Omental fat pad (tissue), 4 donors: ENCODE data around the gene B4GALNT4. TPM values are rescaled to one million over a fixed set of nuclear protein-coding genes. Genes with fewer than 3 reads are reported as not detected.
"Not testable (repeated sequence)": the region's sequence is repeated elsewhere in the genome, so short reads cannot be mapped to it uniquely, and the experiment has no call there.

Experiments
- ATAC-seq: fragments of 150-250 bp; one replicate; pipeline ENCODE4 v1.9.1; 2016; ENCODE audit warnings: mild to moderate bottlenecking, moderate library complexity; ENCODE audit not compliant: low FRiP score
- DNase-seq: peaks from one replicate; pipeline ENCODE4 v3.0.0-alpha.2; 2019; ENCODE audit warnings: low spot score
- total RNA-seq, 4 donors: library from RNA; depleted of rRNA; stranded (reverse); fragments of >200 nt; gene quantifications; one replicate each; pipeline ENCODE4 v1.1.0, GENCODE V29; 2016
- TF ChIP-seq, protein P1 (sequence below), 3 donors: fragments of 450-650 bp; IDR thresholded peaks; one replicate each; pipeline ENCODE4 v1.5.1; 2016 to 2017; ENCODE audit warnings: antibody characterized with exemption in 3 of 3, mild to moderate bottlenecking in 3 of 3, moderate library complexity in 2 of 3

Gene B4GALNT4
- total RNA-seq, 4 donors from 2014 or later = 1.4 to 4.1 (median 2.5) TPM

- TF ChIP-seq, protein P1, sequence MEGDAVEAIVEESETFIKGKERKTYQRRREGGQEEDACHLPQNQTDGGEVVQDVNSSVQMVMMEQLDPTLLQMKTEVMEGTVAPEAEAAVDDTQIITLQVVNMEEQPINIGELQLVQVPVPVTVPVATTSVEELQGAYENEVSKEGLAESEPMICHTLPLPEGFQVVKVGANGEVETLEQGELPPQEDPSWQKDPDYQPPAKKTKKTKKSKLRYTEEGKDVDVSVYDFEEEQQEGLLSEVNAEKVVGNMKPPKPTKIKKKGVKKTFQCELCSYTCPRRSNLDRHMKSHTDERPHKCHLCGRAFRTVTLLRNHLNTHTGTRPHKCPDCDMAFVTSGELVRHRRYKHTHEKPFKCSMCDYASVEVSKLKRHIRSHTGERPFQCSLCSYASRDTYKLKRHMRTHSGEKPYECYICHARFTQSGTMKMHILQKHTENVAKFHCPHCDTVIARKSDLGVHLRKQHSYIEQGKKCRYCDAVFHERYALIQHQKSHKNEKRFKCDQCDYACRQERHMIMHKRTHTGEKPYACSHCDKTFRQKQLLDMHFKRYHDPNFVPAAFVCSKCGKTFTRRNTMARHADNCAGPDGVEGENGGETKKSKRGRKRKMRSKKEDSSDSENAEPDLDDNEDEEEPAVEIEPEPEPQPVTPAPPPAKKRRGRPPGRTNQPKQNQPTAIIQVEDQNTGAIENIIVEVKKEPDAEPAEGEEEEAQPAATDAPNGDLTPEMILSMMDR (IDR thresholded peaks at IDR 0.05) = no peak
- no peak for ATAC-seq
- DNase-seq = no peak
Observed at GRCh38 chr11:399731-400211, 30.5 kb downstream of the B4GALNT4 start.

DNA sequence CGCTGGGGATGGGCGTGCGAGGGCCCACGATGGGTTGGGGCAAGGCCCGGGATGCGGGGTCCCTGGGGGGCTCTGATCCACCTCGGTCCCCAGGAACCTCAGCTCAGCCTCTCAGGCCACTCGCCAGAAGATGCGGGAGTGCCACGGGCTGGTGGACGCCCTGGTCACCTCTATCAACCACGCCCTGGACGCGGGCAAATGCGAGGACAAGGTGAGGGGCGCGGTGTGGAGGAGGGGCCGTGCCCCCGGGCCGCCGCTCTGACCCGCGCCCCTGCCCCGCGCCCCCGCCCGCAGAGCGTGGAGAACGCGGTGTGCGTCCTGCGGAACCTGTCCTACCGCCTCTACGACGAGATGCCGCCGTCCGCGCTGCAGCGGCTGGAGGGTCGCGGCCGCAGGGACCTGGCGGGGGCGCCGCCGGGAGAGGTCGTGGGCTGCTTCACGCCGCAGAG lies 31.0 kb downstream of the B4GALNT4 start:
- DNase-seq (no peak), ATAC-seq (no peak)
- TF ChIP-seq, protein P1 (IDR thresholded peaks at IDR 0.05) = no peak

DNA sequence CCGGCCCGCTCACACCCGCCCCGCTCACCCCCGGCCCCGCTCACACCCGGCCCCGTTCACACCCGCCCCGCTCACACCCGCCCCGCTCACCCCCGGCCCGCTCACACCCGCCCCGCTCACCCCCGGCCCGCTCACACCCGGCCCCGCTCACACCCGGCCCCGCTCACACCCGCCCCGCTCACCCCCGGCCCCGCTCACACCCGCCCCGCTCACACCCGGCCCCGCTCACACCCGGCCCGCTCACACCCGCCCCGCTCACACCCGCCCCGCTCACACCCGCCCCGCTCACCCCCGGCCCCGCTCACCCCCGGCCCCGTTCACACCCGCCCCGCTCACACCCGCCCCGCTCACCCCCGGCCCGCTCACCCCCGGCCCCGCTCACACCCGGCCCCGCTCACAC lies 31.9 kb downstream of the B4GALNT4 start:
- not testable (repeated sequence) for DNase-seq, ATAC-seq

GRCh38 chr11:403021-403760 lies 33.9 kb downstream of the B4GALNT4 start:
- TF ChIP-seq, protein P1 (IDR thresholded peaks at IDR 0.05) = no peak
- ATAC-seq (no peak), DNase-seq (no peak)

- no peak for ATAC-seq
- no peak for DNase-seq
- TF ChIP-seq, protein P1 (IDR thresholded peaks at IDR 0.05) = no peak
Observed at GRCh38 chr11:403761-404431, 34.6 kb downstream of the B4GALNT4 start.

GRCh38 chr11:404551-405264 lies 35.4 kb downstream of the B4GALNT4 start:
- ATAC-seq (no peak), DNase-seq (no peak)
- TF ChIP-seq, protein P1 (IDR thresholded peaks at IDR 0.05) = no peak

DNA sequence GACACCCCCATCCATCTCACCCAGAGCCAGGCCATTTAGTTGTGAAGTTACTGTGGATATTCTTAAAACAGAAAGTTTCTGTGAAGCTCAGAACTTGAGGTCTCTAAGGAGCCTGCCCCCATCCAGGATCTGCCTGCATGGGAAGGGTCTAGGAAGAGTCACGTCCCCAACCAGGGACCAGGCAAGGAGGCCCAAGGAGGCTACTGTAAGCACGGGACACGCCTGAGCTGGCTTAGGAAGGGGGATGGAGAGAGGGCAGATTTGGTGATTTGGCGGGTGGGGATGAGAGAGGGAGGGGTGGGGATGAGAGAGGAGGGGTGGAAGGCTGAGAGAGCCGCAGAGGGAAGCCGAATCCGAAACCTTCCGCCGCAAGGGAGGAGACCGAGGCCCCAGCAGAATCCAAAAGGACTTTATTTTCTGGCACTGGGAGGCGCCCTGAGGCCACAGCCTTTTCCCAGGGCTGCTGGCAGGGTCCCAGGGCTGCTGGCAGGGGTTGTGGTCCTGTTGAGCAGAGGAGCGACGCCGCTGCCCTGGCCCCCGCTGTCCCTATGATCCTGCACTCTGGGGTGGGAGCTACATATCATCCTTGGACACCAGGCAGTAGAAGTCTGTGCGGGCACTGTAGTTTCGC lies 36.1 kb downstream of the B4GALNT4 start:
- no peak for ATAC-seq
- DNase-seq = no peak

More for the DNA sequence above, 36.1 kb downstream of the B4GALNT4 start:
- TF ChIP-seq, protein P1 (IDR thresholded peaks at IDR 0.05) = no peak
